IMR-90 (cell line): ENCODE results near the gene RAC3.

Experiments used
- BHLHE40 ChIP-seq: fragments of 150-350 bp; IDR thresholded peaks from 2 replicates; pipeline ENCODE4 v1.6.1; 2016; ENCODE audit warnings: mild to moderate bottlenecking, low read depth, low read length
- MXI1 ChIP-seq: IDR thresholded peaks from 2 replicates; pipeline ENCODE4 v1.6.1; 2012; ENCODE audit warnings: low read depth, mild to moderate bottlenecking, low read length, moderate library complexity, borderline replicate concordance
- POLR2A ChIP-seq: IDR thresholded peaks from 2 replicates; pipeline ENCODE4 v1.6.1; 2012; ENCODE audit warnings: mild to moderate bottlenecking, low read depth, low read length
- RAD21 ChIP-seq: IDR thresholded peaks from 2 replicates; pipeline ENCODE4 v1.6.1; 2012; ENCODE audit warnings: low read length, improper control_type of control experiment
- TF ChIP-seq, protein P1 (sequence below): conservative IDR thresholded peaks from 2 replicates; pipeline ENCODE4 v1.5.1; 2012; ENCODE audit warnings: mild to moderate bottlenecking, low read depth, low read length, improper control_type of control experiment
- TF ChIP-seq, protein P2 (sequence below): fragments of 150-350 bp; IDR thresholded peaks from 2 replicates; pipeline ENCODE4 v1.6.1; 2017; ENCODE audit warnings: mild to moderate bottlenecking, antibody characterized with exemption, low read length, low read depth

DNA sequence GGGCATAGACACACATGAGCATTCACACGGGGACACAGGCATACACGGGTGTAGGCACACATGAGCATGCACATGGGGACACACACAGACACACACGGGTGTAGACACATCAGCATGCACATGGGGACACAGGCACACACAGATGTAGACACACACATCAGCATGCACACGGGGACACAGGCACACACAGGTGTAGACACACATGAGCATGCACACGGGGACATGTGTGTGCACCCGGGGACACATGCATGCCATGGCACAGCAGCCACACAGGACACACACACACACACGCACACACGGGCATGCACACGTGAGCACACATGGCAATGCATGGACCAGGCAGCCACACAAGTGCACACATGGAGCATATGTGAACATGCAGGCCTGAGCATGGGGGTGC, 11.2 kb downstream of the RAC3 start:
- no peak for TF ChIP-seq POLR2A
- TF ChIP-seq, protein P1, sequence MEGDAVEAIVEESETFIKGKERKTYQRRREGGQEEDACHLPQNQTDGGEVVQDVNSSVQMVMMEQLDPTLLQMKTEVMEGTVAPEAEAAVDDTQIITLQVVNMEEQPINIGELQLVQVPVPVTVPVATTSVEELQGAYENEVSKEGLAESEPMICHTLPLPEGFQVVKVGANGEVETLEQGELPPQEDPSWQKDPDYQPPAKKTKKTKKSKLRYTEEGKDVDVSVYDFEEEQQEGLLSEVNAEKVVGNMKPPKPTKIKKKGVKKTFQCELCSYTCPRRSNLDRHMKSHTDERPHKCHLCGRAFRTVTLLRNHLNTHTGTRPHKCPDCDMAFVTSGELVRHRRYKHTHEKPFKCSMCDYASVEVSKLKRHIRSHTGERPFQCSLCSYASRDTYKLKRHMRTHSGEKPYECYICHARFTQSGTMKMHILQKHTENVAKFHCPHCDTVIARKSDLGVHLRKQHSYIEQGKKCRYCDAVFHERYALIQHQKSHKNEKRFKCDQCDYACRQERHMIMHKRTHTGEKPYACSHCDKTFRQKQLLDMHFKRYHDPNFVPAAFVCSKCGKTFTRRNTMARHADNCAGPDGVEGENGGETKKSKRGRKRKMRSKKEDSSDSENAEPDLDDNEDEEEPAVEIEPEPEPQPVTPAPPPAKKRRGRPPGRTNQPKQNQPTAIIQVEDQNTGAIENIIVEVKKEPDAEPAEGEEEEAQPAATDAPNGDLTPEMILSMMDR, result no peak
- TF ChIP-seq BHLHE40, result no peak
- TF ChIP-seq, protein P2, sequence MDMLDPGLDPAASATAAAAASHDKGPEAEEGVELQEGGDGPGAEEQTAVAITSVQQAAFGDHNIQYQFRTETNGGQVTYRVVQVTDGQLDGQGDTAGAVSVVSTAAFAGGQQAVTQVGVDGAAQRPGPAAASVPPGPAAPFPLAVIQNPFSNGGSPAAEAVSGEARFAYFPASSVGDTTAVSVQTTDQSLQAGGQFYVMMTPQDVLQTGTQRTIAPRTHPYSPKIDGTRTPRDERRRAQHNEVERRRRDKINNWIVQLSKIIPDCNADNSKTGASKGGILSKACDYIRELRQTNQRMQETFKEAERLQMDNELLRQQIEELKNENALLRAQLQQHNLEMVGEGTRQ, result no peak
- no peak for TF ChIP-seq MXI1
- TF ChIP-seq RAD21, result no peak
